K562 (cell line): Measurements from ENCODE around the gene GYPA. TPM values are rescaled to one million over a fixed set of nuclear protein-coding genes. Genes with fewer than 3 reads are reported as not detected.

ENCODE experiments used
- ATAC-seq: fragments of 200-7000 bp; cut with Tn5 transposase; 3 replicates; pipeline ENCODE4 v1.9.1; 2020; ENCODE audit warnings: moderate library complexity
- BruUV-seq: library from RNA; stranded (reverse); fragments of 400-500 nt; replicated peaks from 2 replicates; lab custom pipeline; 2021; lab: Mats Ljungman, UMichigan
- CTCF ChIA-PET: fragments of 300-600 bp; formaldehyde crosslinking; extraction: SDS; loops from one replicate; lab custom pipeline; 2021; ENCODE audit warnings: low intra/inter-chr PET ratio; lab: Yijun Ruan, JAX
- POLR2A ChIA-PET: fragments of 300-600, 350-650 bp; sonication (Branson Sonifier 250); formaldehyde crosslinking; extraction: SDS; loops from one replicate; lab custom pipeline; 2021; ENCODE audit warnings: antibody characterized with exemption, inconsistent platforms; lab: Yijun Ruan, JAX
- DNase-seq, 4 experiments: peaks; one replicate each; pipeline versions ENCODE4 v3.0.0 to v3.0.0-alpha.2; 2011 to 2018; ENCODE audit warnings: low spot score in 3 of 4, mixed read lengths in 3 of 4; ENCODE audit errors: extremely low read depth in 1 of 4
- FAIRE-seq: peaks from 2 replicates; lab custom pipeline; 2011; peaks lifted over from hg19 to GRCh38; lab: Jason Lieb, UNC
- H2AFZ ChIP-seq: 2 replicates; pipeline ENCODE4 v1.6.0; 2011; ENCODE audit warnings: low read depth, low read length, control low read depth, inconsistent platforms
- H3K27ac ChIP-seq: fragments of 200-600 bp; 3 replicates; pipeline ENCODE4 v1.8.0; 2011; ENCODE audit warnings: low read depth, mild to moderate bottlenecking, control low read depth, inconsistent platforms, low read length, moderate library complexity, mixed read lengths; ENCODE audit errors: extremely low read depth
- H3K27me3 ChIP-seq, 2 experiments: fragments of 300-600 bp in 1 of 2; 2 replicates in 1 of 2; 3 replicates in 1 of 2; pipeline versions ENCODE4 v1.6.0 to v1.8.0; 2011; ENCODE audit warnings: inconsistent platforms in 2 of 2, low read length in 2 of 2, mild to moderate bottlenecking in 1 of 2, mixed read lengths in 1 of 2, moderate library complexity in 1 of 2; ENCODE audit not compliant: control insufficient read depth in 2 of 2, insufficient read depth in 2 of 2
- H3K36me3 ChIP-seq: fragments of 300-600 bp; 3 replicates; pipeline ENCODE4 v1.8.0; 2011; ENCODE audit warnings: mild to moderate bottlenecking, low read length, inconsistent platforms; ENCODE audit not compliant: control insufficient read depth, insufficient read depth
- H3K4me1 ChIP-seq, 2 experiments: fragments of 200-600 bp in 1 of 2; replicated peaks in 1 of 2; 2 replicates in 1 of 2; 3 replicates in 1 of 2; pipeline versions ENCODE4 v1.5.1 to v1.8.0; 2011; ENCODE audit warnings: inconsistent platforms in 2 of 2, low read length in 2 of 2, mild to moderate bottlenecking in 1 of 2, mixed read lengths in 1 of 2, moderate library complexity in 1 of 2; ENCODE audit not compliant: control insufficient read depth in 2 of 2, insufficient read depth in 2 of 2
- H3K4me2 ChIP-seq: 2 replicates; pipeline ENCODE4 v1.6.1; 2011; ENCODE audit warnings: low read length, control low read depth, inconsistent platforms, mixed read lengths; ENCODE audit not compliant: insufficient read depth
- H3K4me3 ChIP-seq: fragments of 200-600 bp; sonication (generic), shearing (Covaris generic); 2 replicates; pipeline ENCODE4 v1.5.1; 2016; ENCODE audit warnings: control low read depth, inconsistent platforms
- H3K79me2 ChIP-seq: fragments of 200-600 bp; 3 replicates; pipeline ENCODE4 v1.8.0; 2011; ENCODE audit warnings: low read length, inconsistent platforms; ENCODE audit not compliant: control insufficient read depth, insufficient read depth
- H3K9ac ChIP-seq, 2 experiments: 2 replicates each; pipeline versions ENCODE4 v1.6.0 to v1.6.1; 2011; ENCODE audit warnings: low read depth in 2 of 2, low read length in 2 of 2, control low read depth in 1 of 2, inconsistent platforms in 1 of 2, mild to moderate bottlenecking in 1 of 2, mixed read lengths in 1 of 2; ENCODE audit not compliant: insufficient read depth in 1 of 2
- H3K9me1 ChIP-seq: one replicate; pipeline ENCODE4 v1.6.0; 2011; ENCODE audit warnings: inconsistent platforms, mild to moderate bottlenecking, low read length, moderate library complexity; ENCODE audit not compliant: control insufficient read depth, insufficient read depth
- H3K9me3 ChIP-seq: replicated peaks from 2 replicates; pipeline ENCODE4 v1.5.1; 2011; ENCODE audit warnings: low read depth, low read length, inconsistent platforms; ENCODE audit not compliant: control insufficient read depth, insufficient read depth
- H4K20me1 ChIP-seq: replicated peaks from 2 replicates; pipeline ENCODE4 v1.6.1; 2011; ENCODE audit warnings: low read length, inconsistent platforms, mixed read lengths; ENCODE audit not compliant: control insufficient read depth, insufficient read depth
- EHMT2 ChIP-seq: fragments of 450-650 bp; IDR thresholded peaks from 2 replicates; pipeline ENCODE4 v1.6.1; 2018; ENCODE audit warnings: antibody characterized with exemption
- HDAC2 ChIP-seq: fragments of 450-650 bp; IDR thresholded peaks from 2 replicates; pipeline ENCODE4 v1.6.1; 2016; ENCODE audit warnings: mild to moderate bottlenecking
- MED1 ChIP-seq: sonication (generic); formaldehyde crosslinking; IDR thresholded peaks from 2 replicates; pipeline ENCODE4 v1.8.1; 2023; ENCODE audit warnings: missing genetic modification reagents, borderline replicate concordance
- MNT ChIP-seq, 2 experiments: fragments of 450-650 bp; conservative IDR thresholded peaks; 2 replicates each; pipeline ENCODE4 v1.6.1; 2017; ENCODE audit warnings: mild to moderate bottlenecking in 2 of 2, moderate library complexity in 2 of 2
- NEUROD1 ChIP-seq: fragments of 150-350 bp; IDR thresholded peaks from 2 replicates; pipeline ENCODE4 v1.6.1; 2014; ENCODE audit warnings: borderline replicate concordance, low read length, low read depth; ENCODE audit not compliant: partially characterized antibody
- NR0B1 ChIP-seq: fragments of 450-650 bp; IDR thresholded peaks from one replicate; pipeline ENCODE4 v1.6.1; 2018; ENCODE audit warnings: mild to moderate bottlenecking, moderate library complexity; ENCODE audit not compliant: partially characterized antibody
- POLR3A ChIP-seq: IDR thresholded peaks from 2 replicates; pipeline ENCODE4 v1.6.1; 2011; ENCODE audit warnings: borderline replicate concordance, mild to moderate bottlenecking, moderate library complexity; ENCODE audit not compliant: insufficient read length, insufficient read depth; ENCODE audit errors: extremely low read depth
- POU5F1 ChIP-seq: fragments of 150-350 bp; IDR thresholded peaks from 2 replicates; pipeline ENCODE4 v1.6.1; 2014; ENCODE audit warnings: borderline replicate concordance, low read length, low read depth, mild to moderate bottlenecking; ENCODE audit not compliant: partially characterized antibody
- SAFB ChIP-seq: fragments of 200-400 bp; formaldehyde crosslinking; IDR thresholded peaks from 2 replicates; pipeline ENCODE4 v1.6.1; 2017; ENCODE audit warnings: low read depth, low read length, borderline replicate concordance
- STAT5B ChIP-seq: fragments of 250-450 bp; sonication (Bioruptor Pico); IDR thresholded peaks from 2 replicates; pipeline ENCODE4 v1.8.0; 2021; ENCODE audit warnings: mild to moderate bottlenecking, inconsistent platforms
- THAP12 ChIP-seq: fragments of 250-450 bp; sonication (Bioruptor Pico); IDR thresholded peaks from 2 replicates; pipeline ENCODE4 v1.9.0; 2021; ENCODE audit warnings: mild to moderate bottlenecking, inconsistent platforms
- ZBTB49 ChIP-seq: sonication (generic); formaldehyde crosslinking; IDR thresholded peaks from 2 replicates; pipeline ENCODE4 v1.8.0; 2022; ENCODE audit warnings: missing genetic modification reagents, mild to moderate bottlenecking, borderline replicate concordance
- ZNF253 ChIP-seq: fragments of 250-450 bp; sonication (Bioruptor Pico); conservative IDR thresholded peaks from 2 replicates; pipeline ENCODE4 v1.6.1; 2021; ENCODE audit warnings: mild to moderate bottlenecking
- ZNF3 ChIP-seq: fragments of 250-450 bp; sonication (Bioruptor Pico); IDR thresholded peaks from 2 replicates; pipeline ENCODE4 v1.5.0; 2021; ENCODE audit warnings: mild to moderate bottlenecking, moderate library complexity
- ZNF41 ChIP-seq: fragments of 250-450 bp; sonication (Bioruptor Pico); conservative IDR thresholded peaks from 2 replicates; pipeline ENCODE4 v1.4.0; 2020; ENCODE audit warnings: mild to moderate bottlenecking
- in situ Hi-C: fragments of 300-500 bp; cut with MboI; formaldehyde crosslinking; loops from 4 replicates; pipeline ENCODE4 v1.15.0; 2018; ENCODE audit warnings: inconsistent platforms, mixed read lengths
- intact Hi-C: fragments of 100-400 bp; cut with micrococcal nuclease; formaldehyde crosslinking; loops from 2 replicates; pipeline ENCODE4 v1.14.2; 2022
- polyA plus RNA-seq, 8 experiments: library from polyadenylated mRNA; depleted of rRNA in 4 of 8; stranded (reverse) in 5 of 8; unstranded in 3 of 8; fragments of >200 nt; fragmentation: Nextera tagmentation in 2 of 8; fragmentation: Illumina TruSeq in 1 of 8; extraction: Ambion mirVana in 2 of 8; extraction: Trizol in 1 of 8; gene quantifications; 2 replicates each; pipeline versions ENCODE4 v1.2.1 to v1.2.3, GENCODE V29; 2011 to 2014; ENCODE audit warnings: inconsistent platforms in 1 of 8, missing spikeins in 1 of 8
- total RNA-seq, 7 experiments: library from RNA; depleted of rRNA in 6 of 7; stranded (reverse); fragments of >200 nt in 6 of 7; fragmentation: Illumina TruSeq in 2 of 7; extraction: Trizol in 2 of 7; gene quantifications; 2 replicates each; pipeline versions ENCODE4 v1.2.1 to v1.2.3, GENCODE V29; 2011 to 2021; ENCODE audit warnings: low replicate concordance in 1 of 7

The GYPA gene
- total and polyA plus RNA-seq, 9 of the 15 experiments (the other 6 are each of a cell fraction or from before 2014, with no cell fraction given): 35.3 to 278 (median 122) TPM

GRCh38 chr4:144185086-144185485, 44.6 kb upstream of the GYPA start:
- ATAC-seq: no peak
- POLR2A ChIA-PET: no interaction called here
- DNase-seq: no peak
- H3K9me1 ChIP-seq: no peaks in the 10 kb centered on the region
- H3K79me2 ChIP-seq: no peaks in the 10 kb centered on the region
- no peaks in the 10 kb centered on the region for H3K9me3 ChIP-seq
- H3K4me3 ChIP-seq: no peak overlapping the region
- intact Hi-C loops: no loop called here
- BruUV-seq: no TSS peak
- no peak for TF ChIP-seq NEUROD1
- TF ChIP-seq ZNF253 (CRISPR knock-in tag): no peak
- TF ChIP-seq ZNF3: no peak
- TF ChIP-seq MED1 (CRISPR knock-in tag): no peak
- no peak for TF ChIP-seq MNT (conservative IDR thresholded peaks at IDR 0.05)
- no peak for TF ChIP-seq ZNF41 (CRISPR knock-in tag)
- no peak for TF ChIP-seq HDAC2
- no peak for TF ChIP-seq SAFB
- TF ChIP-seq NR0B1: no peak
- no peak for TF ChIP-seq ZBTB49 (CRISPR knock-in tag)
- TF ChIP-seq POLR3A: no peak
- no peak for TF ChIP-seq POU5F1
- no peak for TF ChIP-seq THAP12 (CRISPR knock-in tag)
- TF ChIP-seq EHMT2: no peak
- no peak for TF ChIP-seq STAT5B
- TF ChIP-seq, all 486 proteins: peak for 0
- CTCF ChIA-PET: no interaction called here
- H3K9ac ChIP-seq: no peak overlapping the region
- in situ Hi-C loops: loop anchor here (25.0 kb wide), 1 partner anchor 602 kb away; no protein-coding TSS in a partner anchor
- no peak for FAIRE-seq
- no peak overlapping the region for H2AFZ ChIP-seq
- no peak overlapping the region for H3K27ac ChIP-seq
- peaks cover 0 to 3% of the 10 kb centered on the region in 2 experiments; a peak in 2 of 5 replicates for H3K27me3 ChIP-seq
- no peaks in the 10 kb centered on the region for H3K4me1 ChIP-seq
- no peaks in the 10 kb centered on the region for H4K20me1 ChIP-seq
- no peaks in the 10 kb centered on the region for H3K36me3 ChIP-seq
- H3K4me2 ChIP-seq: no peak overlapping the region
